Gastroesophageal sphincter (tissue), 4 donors: Measurements from ENCODE around the gene ACBD6. TPM values are rescaled to one million over a fixed set of nuclear protein-coding genes. Genes with fewer than 3 reads are reported as not detected.

Experiments used
- ATAC-seq: fragments of 150-250 bp; one replicate; pipeline ENCODE4 v1.9.1; 2016; ENCODE audit warnings: mild to moderate bottlenecking, moderate library complexity
- H3K27ac ChIP-seq, 4 donors: fragments of 200-600 bp; sonication (generic) in 3 of 4; 1 replicate in 3 of 4; 2 replicates in 1 of 4; pipeline ENCODE4 v1.5.1; 2016 to 2019
- H3K27me3 ChIP-seq: fragments of 200-600 bp; sonication (generic); one replicate; pipeline ENCODE4 v1.5.1; 2019
- H3K36me3 ChIP-seq, 2 donors: fragments of 200-600 bp; sonication (generic); one replicate each; pipeline ENCODE4 v1.5.1; 2019; ENCODE audit warnings: control low read depth in 1 of 2
- H3K4me1 ChIP-seq, 3 donors: fragments of 200-600 bp; sonication (generic); 1 replicate in 2 of 3; 2 replicates in 1 of 3; pipeline ENCODE4 v1.5.1; 2016 to 2019; ENCODE audit warnings: control low read depth in 2 of 3
- H3K4me3 ChIP-seq, 2 donors: fragments of 200-600 bp; sonication (generic); one replicate each; pipeline ENCODE4 v1.5.1; 2019; ENCODE audit warnings: mild to moderate bottlenecking in 1 of 2, moderate library complexity in 1 of 2
- H3K9me3 ChIP-seq, 3 donors: fragments of 200-600 bp; sonication (generic); one replicate each; pipeline ENCODE4 v1.5.1; 2017 to 2019; ENCODE audit warnings: control low read depth in 2 of 3
- CTCF ChIP-seq, 4 experiments: fragments of 200-600 bp in 2 of 4; fragments of 450-650 bp in 2 of 4; sonication (generic) in 1 of 4; IDR thresholded peaks; one replicate each; pipeline ENCODE4 v1.5.1; 2017 to 2019; ENCODE audit warnings: antibody characterized with exemption in 4 of 4, mild to moderate bottlenecking in 2 of 4, moderate library complexity in 2 of 4
- EP300 ChIP-seq: sonication (generic); formaldehyde crosslinking; IDR thresholded peaks from one replicate; pipeline ENCODE4 v1.6.1; 2017; ENCODE audit warnings: antibody characterized with exemption, mild to moderate bottlenecking
- POLR2A ChIP-seq, 2 donors: fragments of 450-650 bp; IDR thresholded peaks; one replicate each; pipeline ENCODE4 v1.6.1; 2017; ENCODE audit warnings: antibody characterized with exemption in 2 of 2, mild to moderate bottlenecking in 2 of 2, moderate library complexity in 1 of 2
- POLR2AphosphoS5 ChIP-seq: sonication (generic); formaldehyde crosslinking; IDR thresholded peaks from one replicate; pipeline ENCODE4 v1.6.1; 2017; ENCODE audit warnings: antibody characterized with exemption
- WGBS, 2 donors: methylation state at CpG; one replicate each; pipeline ENCODE4 v1.1.5; 2018; ENCODE audit warnings: low coverage in 1 of 2; 5-methylcytosine and 5-hydroxymethylcytosine counted together
- total RNA-seq, 4 donors: library from RNA; depleted of rRNA; stranded (reverse); fragments of >200 nt; gene quantifications; one replicate each; pipeline ENCODE4 v1.1.0, GENCODE V29; 2016

Gene ACBD6
- total RNA-seq, 4 donors from 2014 or later = 27.1 to 41.3 (median 39.7) TPM

- Histone ChIP-seq H3K27me3 (peaks cover 59% of the 10 kb centered on the region), H3K4me3 (no peak overlapping the region), H3K27ac (no peak overlapping the region), H3K4me1 (no peaks in the 10 kb centered on the region), H3K36me3 (no peaks in the 10 kb centered on the region), H3K9me3 (no peaks in the 10 kb centered on the region)
- WGBS, 2 donors = 30 to 83% methylated on average over 1 of the region's 4 CpGs
- no peak for TF ChIP-seq POLR2AphosphoS5
- ATAC-seq = no peak
These were observed 254.8 kb downstream of the ACBD6 start for GRCh38 chr1:180247580-180247979.

DNA sequence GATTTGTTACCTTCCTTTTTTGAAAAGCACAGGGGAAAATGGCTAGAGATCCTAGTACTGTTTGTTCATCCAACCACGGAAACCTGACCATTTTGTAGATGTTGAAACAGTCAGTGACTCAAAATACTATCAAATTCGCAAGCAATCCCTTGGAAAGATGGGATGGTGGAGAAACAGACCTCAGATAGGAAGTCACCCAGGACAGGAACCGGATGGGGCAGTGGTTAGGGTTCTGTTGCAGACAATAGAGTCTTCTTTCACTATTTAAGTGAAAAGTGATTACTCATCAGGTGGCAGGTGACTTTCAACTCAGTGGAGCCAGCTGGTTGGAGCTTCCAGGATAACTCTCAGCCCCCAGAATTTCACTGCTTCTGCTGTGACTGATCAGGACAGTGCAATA, 255.3 kb downstream of the ACBD6 start:
- Histone ChIP-seq H3K27me3 (peaks cover 59% of the 10 kb centered on the region), H3K27ac (no peak overlapping the region), H3K9me3 (no peaks in the 10 kb centered on the region), H3K4me3 (no peak overlapping the region), H3K4me1 (no peaks in the 10 kb centered on the region), H3K36me3 (no peaks in the 10 kb centered on the region)
- 71 to 80% methylated on average over 1 to 3 of the region's 3 CpGs for WGBS, 2 donors
- TF ChIP-seq CTCF (IDR thresholded peaks at IDR 0.05) (no peak), POLR2AphosphoS5 (no peak), EP300 (no peak), POLR2A (IDR thresholded peaks at IDR 0.05) (no peak)
- ATAC-seq = no peak

- no peak for ATAC-seq
- no peaks in the 10 kb centered on the region for H3K9me3 ChIP-seq
- peaks cover 59% of the 10 kb centered on the region for H3K27me3 ChIP-seq
- H3K4me3 ChIP-seq = no peak overlapping the region
- H3K36me3 ChIP-seq = no peaks in the 10 kb centered on the region
- H3K4me1 ChIP-seq = no peaks in the 10 kb centered on the region
- WGBS, 2 donors = 79 to 87% methylated on average over 5 of the region's 5 CpGs
- H3K27ac ChIP-seq = no peak overlapping the region
- TF ChIP-seq POLR2AphosphoS5 (no peak), POLR2A (IDR thresholded peaks at IDR 0.05) (no peak)
These were observed 255.8 kb downstream of the ACBD6 start for GRCh38 chr1:180246579-180246978.

GRCh38 chr1:180244840-180245239, 257.5 kb downstream of the ACBD6 start:
- no peak for TF ChIP-seq POLR2AphosphoS5
- TF ChIP-seq POLR2A (IDR thresholded peaks at IDR 0.05) = no peak
- TF ChIP-seq CTCF (IDR thresholded peaks at IDR 0.05) = no peak
- no peak for TF ChIP-seq EP300
- ATAC-seq = no peak
- Histone ChIP-seq H3K27ac (no peak overlapping the region), H3K4me3 (no peak overlapping the region), H3K4me1 (no peaks in the 10 kb centered on the region), H3K36me3 (no peaks in the 10 kb centered on the region), H3K9me3 (no peaks in the 10 kb centered on the region), H3K27me3 (peaks cover 62% of the 10 kb centered on the region)
- WGBS, 2 donors = 83 to 92% methylated on average over 2 of the region's 6 CpGs

- WGBS, 2 donors = 80 to 85% methylated on average over 2 to 10 of the region's 11 CpGs
These were observed 258.7 kb downstream of the ACBD6 start for GRCh38 chr1:180243517-180244221.

More at GRCh38 chr1:180243517-180244221, 258.7 kb downstream of the ACBD6 start:
- peaks cover 68% of the 10 kb centered on the region for H3K27me3 ChIP-seq
- no peaks in the 10 kb centered on the region for H3K9me3 ChIP-seq
- H3K27ac ChIP-seq = no peak overlapping the region
- H3K4me1 ChIP-seq = no peaks in the 10 kb centered on the region
- no peaks in the 10 kb centered on the region for H3K36me3 ChIP-seq
- TF ChIP-seq POLR2A (IDR thresholded peaks at IDR 0.05) (no peak), EP300 (no peak), CTCF (IDR thresholded peaks at IDR 0.05) (no peak), POLR2AphosphoS5 (no peak)
- H3K4me3 ChIP-seq = no peak overlapping the region
- ATAC-seq = no peak
